Heart left ventricle (tissue), 16 donors: ENCODE data around the gene EFHC1. TPM values are rescaled to one million over a fixed set of nuclear protein-coding genes. Genes with fewer than 3 reads are reported as not detected.
A peak's percentile ranks its signal among the peaks of the same experiment; 100 is the strongest.

Experiments
- ATAC-seq, 4 donors: fragments of 200-7000 bp; cut with Tn5 transposase; one replicate each; pipeline ENCODE4 v1.9.1; 2020 to 2022; ENCODE audit warnings: moderate library complexity in 4 of 4, mild to moderate bottlenecking in 3 of 4, moderate number of reproducible peaks in 1 of 4
- DNase-seq, 5 donors: peaks; one replicate each; pipeline ENCODE4 v3.0.0-alpha.2; 2020
- H3K27ac ChIP-seq, 12 donors: fragments of 200-600 bp; sonication (generic) in 4 of 12; one replicate each; pipeline versions ENCODE4 v1.5.0 to v1.8.0; 2016 to 2022; ENCODE audit warnings: mild to moderate bottlenecking in 2 of 12
- H3K27me3 ChIP-seq, 9 donors: fragments of 200-600 bp; sonication (generic) in 2 of 9; one replicate each; pipeline versions ENCODE4 v1.5.1 to v1.8.0; 2016 to 2022; ENCODE audit warnings: mild to moderate bottlenecking in 3 of 9
- H3K36me3 ChIP-seq, 9 donors: fragments of 200-600 bp; sonication (generic) in 2 of 9; one replicate each; pipeline versions ENCODE4 v1.5.0 to v1.8.0; 2018 to 2022; ENCODE audit warnings: mild to moderate bottlenecking in 2 of 9
- H3K4me1 ChIP-seq, 12 donors: fragments of 200-600 bp; sonication (generic) in 4 of 12; one replicate each; pipeline versions ENCODE4 v1.5.0 to v1.8.0; 2016 to 2022; ENCODE audit warnings: mild to moderate bottlenecking in 3 of 12
- H3K4me3 ChIP-seq, 12 donors: fragments of 200-600 bp; sonication (generic) in 4 of 12; one replicate each; pipeline versions ENCODE4 v1.5.0 to v1.8.0; 2017 to 2022; ENCODE audit warnings: mild to moderate bottlenecking in 9 of 12, moderate library complexity in 4 of 12
- H3K9me3 ChIP-seq, 12 donors: fragments of 200-600 bp; sonication (generic) in 4 of 12; one replicate each; pipeline versions ENCODE4 v1.5.0 to v1.8.0; 2016 to 2022; ENCODE audit warnings: mild to moderate bottlenecking in 1 of 12
- POLR2A ChIP-seq, 2 donors: fragments of 450-650 bp; IDR thresholded peaks; one replicate each; pipeline ENCODE4 v1.6.1; 2017; ENCODE audit warnings: antibody characterized with exemption in 2 of 2, mild to moderate bottlenecking in 2 of 2, moderate library complexity in 2 of 2
- WGBS, 4 donors: extraction: QIAGEN DNeasy Blood & Tissue Kit in 2 of 4; methylation state at CpG; one replicate each; pipeline versions ENCODE4 v1.1.5 to v1.1.7; 2013 to 2018; 5-methylcytosine and 5-hydroxymethylcytosine counted together
- intact Hi-C, 10 donors: fragments of 100-400 bp; cut with DNase I; formaldehyde crosslinking; loops; one replicate each; pipeline versions ENCODE4 v1.11.1 to v1.14.2; 2022
- polyA plus RNA-seq, 2 donors: library from polyadenylated mRNA; stranded (reverse); fragments of 200-250 nt; gene quantifications; one replicate each; pipeline ENCODE4 v1.2.3, GENCODE V29; 2013
- total RNA-seq, 9 donors: library from RNA; depleted of rRNA in 2 of 9; stranded (reverse); fragments of >200 nt in 2 of 9; fragmentation: NEBNext Ultra II Directional in 3 of 9; extraction: Animal tissue kit (Norgen Biotek cat#: 25700) in 3 of 9; gene quantifications; one replicate each; pipeline versions ENCODE4 v1.1.0 to v1.2.4, GENCODE V29; 2016 to 2023
- TF ChIP-seq, protein P1 (sequence below), 12 donors: fragments of 200-600 bp; sonication (generic) in 4 of 12; IDR thresholded peaks; one replicate each; pipeline versions ENCODE4 v1.5.0 to v1.8.0; 2018 to 2022; ENCODE audit warnings: antibody characterized with exemption in 12 of 12, mild to moderate bottlenecking in 5 of 12
- donor health status: ischemic (EF 13 %, LVEDD 7.1; RV severe dilation, severe dysfunction).
- donor health status: healthy with polysubstance abuse.
- donor health status: DM: no; HTN: yes; CAD: no.
- donor health status: DM: no; HTN: no; CAD: no.
- donor health status: ischemic (EF 25% LVEDD 6.9; RV normal size, moderate dysfunction).
- donor health status: ischemic (EF 25% LVEDD 5.7; RV mildly dilated, moderate dysfunction).
- donor health status: healthy.
- donor health status: DM: yes; HTN: yes; CAD: no.
- donor health status: ischemic (EF 35%, LVEDD 5.7; RV mildly dilated, moderate dysfunction).
- donor health status: nonischemic (EF 11% LVEDD 7.7; RV severe dilation, severe dysfunction).
- donor health status: DM: yes; HTN: yes; CAD: no.
- donor health status: PGD.
- donor health status: ischemic (EF 29% LVEDD 5.4; RV normal size, mild dysfunction).
- donor health status: nonischemic (EF 23%, LVEDD 6.1; RV moderate dilation, normal function).

Gene EFHC1
- total and polyA plus RNA-seq, 11 donors = 2.6 to 14.4 (median 4.3) TPM

DNA sequence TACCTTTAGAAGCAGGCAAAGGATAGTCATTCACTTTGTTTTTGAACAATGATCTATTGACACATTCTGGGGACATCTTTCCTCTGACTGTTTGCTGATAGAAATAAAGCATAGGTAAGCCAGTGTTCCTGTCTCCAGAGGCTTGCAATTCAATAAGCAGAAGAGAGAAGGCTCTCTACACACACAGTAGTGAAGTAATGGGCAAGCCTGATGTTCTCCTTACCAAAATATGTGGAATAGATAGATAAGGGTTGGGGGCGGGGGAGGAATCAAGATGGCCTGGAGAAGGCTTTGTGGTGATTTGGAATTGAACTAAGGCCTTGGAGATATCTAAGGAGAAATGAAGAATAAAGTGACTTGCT, 30.9 kb upstream of the EFHC1 start:
- ATAC-seq = peak in 1 of 4 donors; percentile 33
- DNase-seq = no peak
- peak overlapping the region in 2 of 12 donors; percentile 50 to 83 for H3K27ac ChIP-seq
- no peaks in the 10 kb centered on the region for H3K9me3 ChIP-seq
- H3K4me3 ChIP-seq = no peak overlapping the region
- H3K27me3 ChIP-seq = no peaks in the 10 kb centered on the region
- TF ChIP-seq, protein P1, sequence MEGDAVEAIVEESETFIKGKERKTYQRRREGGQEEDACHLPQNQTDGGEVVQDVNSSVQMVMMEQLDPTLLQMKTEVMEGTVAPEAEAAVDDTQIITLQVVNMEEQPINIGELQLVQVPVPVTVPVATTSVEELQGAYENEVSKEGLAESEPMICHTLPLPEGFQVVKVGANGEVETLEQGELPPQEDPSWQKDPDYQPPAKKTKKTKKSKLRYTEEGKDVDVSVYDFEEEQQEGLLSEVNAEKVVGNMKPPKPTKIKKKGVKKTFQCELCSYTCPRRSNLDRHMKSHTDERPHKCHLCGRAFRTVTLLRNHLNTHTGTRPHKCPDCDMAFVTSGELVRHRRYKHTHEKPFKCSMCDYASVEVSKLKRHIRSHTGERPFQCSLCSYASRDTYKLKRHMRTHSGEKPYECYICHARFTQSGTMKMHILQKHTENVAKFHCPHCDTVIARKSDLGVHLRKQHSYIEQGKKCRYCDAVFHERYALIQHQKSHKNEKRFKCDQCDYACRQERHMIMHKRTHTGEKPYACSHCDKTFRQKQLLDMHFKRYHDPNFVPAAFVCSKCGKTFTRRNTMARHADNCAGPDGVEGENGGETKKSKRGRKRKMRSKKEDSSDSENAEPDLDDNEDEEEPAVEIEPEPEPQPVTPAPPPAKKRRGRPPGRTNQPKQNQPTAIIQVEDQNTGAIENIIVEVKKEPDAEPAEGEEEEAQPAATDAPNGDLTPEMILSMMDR (IDR thresholded peaks at IDR 0.05) = peak in 1 of 12 donors; percentile 23
- TF ChIP-seq POLR2A (IDR thresholded peaks at IDR 0.05) = no peak
- intact Hi-C loops = no loop called here
- WGBS, 4 donors = 69 to 91% (median 83%) methylated on average over 1 of the region's 1 CpG
- H3K36me3 ChIP-seq = no peaks in the 10 kb centered on the region
- peaks cover 0 to 28% (median 12%) of the 10 kb centered on the region in 12 donors for H3K4me1 ChIP-seq

DNA sequence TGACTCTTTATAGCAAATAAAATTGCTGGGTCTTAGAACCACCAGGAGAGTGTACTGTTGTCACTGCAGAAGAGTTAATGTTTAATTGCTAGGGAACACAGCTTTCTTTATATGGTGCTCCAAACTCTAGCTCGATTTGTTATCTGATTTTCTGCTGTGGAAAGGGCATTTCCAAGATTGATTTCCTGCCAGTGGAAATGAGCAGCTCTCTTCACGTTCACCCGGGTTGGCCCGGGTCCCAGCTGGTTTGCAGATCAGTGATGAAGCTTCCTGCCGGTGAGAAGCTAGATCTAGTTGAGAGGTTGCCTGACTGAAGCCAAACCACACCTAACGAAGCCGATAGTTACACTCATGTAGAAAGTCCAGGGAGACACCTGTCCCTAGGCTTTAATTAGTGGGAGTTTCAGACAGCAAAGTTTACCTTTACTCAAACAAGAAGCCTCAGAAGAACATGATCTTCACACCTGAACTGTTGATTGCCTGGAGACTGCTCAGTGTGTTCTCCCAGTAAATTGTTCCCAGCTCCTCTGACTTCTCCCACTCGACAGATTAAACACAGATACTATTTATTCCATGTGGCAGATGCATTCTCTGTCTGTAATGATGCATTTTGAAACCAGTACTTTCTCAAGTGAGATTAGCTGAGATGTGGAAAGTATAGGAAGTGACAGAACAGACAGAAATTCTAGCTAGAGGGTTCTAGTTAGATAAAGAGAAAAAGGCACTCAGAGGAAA, 30.3 kb upstream of the EFHC1 start:
- WGBS, 4 donors = 7 to 9% (median 8%) methylated on average over 8 of the region's 8 CpGs
- Histone ChIP-seq H3K27ac (peak overlapping the region in 3 of 12 donors; percentile 2 to 83 (median 50)), H3K4me3 (peak overlapping the region in 1 of 12 donors; percentile 26), H3K27me3 (no peaks in the 10 kb centered on the region), H3K9me3 (no peaks in the 10 kb centered on the region), H3K36me3 (no peaks in the 10 kb centered on the region), H3K4me1 (peaks cover 0 to 28% (median 12%) of the 10 kb centered on the region in 12 donors)
- intact Hi-C loops = no loop called here
- DNase-seq (peak; percentile 32 to 75 (median 36)), ATAC-seq (peak in 3 of 4 donors; percentile 55 to 80 (median 62))
- no peak for TF ChIP-seq POLR2A (IDR thresholded peaks at IDR 0.05)
- TF ChIP-seq, protein P1 (IDR thresholded peaks at IDR 0.05) = peak in 1 of 12 donors; percentile 8

DNA sequence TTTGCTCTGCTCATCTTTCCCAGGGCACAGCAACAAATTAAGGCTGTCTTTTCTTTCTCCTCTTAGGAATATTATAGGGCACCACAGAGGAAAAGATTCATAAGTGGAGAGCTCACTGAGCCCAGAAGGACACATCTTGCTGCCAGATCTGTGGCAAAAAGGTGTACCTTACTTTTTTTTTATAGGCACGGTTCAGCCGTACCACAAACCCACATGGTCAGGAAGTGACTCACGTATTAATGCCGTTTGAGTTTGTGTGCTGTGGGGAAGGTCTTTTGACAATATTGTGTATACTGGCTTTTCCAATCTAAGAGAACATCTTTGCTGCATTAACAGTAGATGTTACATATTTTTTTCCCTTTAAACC, 29.8 kb upstream of the EFHC1 start:
- H3K4me1 ChIP-seq = peaks cover 0 to 28% (median 12%) of the 10 kb centered on the region in 12 donors
- no peaks in the 10 kb centered on the region for H3K36me3 ChIP-seq
- H3K27me3 ChIP-seq = no peaks in the 10 kb centered on the region
- no peak for DNase-seq
- H3K9me3 ChIP-seq = no peaks in the 10 kb centered on the region
- H3K27ac ChIP-seq = peak overlapping the region in 2 of 12 donors; percentile 2 to 83
- intact Hi-C loops = no loop called here
- WGBS, 4 donors = 33 to 48% (median 47%) methylated on average over 4 of the region's 4 CpGs
- ATAC-seq = peak in 3 of 4 donors; percentile 33 to 56 (median 48)
- peak overlapping the region in 1 of 12 donors; percentile 26 for H3K4me3 ChIP-seq
- TF ChIP-seq, protein P1 (IDR thresholded peaks at IDR 0.05) = no peak
- TF ChIP-seq POLR2A (IDR thresholded peaks at IDR 0.05) = no peak

DNA sequence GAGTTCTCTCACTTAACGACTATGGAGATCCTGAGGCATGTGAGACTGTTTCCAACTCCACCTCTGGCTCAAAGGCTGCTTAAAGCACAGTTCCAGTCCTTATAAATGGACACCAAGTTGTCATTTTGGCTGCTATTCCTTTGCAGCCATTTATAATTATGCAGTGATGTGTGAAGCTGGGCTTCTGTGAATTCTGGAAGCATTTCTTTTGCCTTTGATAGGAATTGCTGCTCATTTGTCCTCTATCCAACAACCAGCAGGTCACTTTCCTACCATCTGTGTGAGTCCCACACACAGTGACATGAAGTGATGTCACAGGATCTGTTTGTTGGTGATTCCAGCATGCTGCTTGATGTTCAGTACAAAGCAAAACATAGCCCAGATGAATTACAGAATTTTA, 28.5 kb upstream of the EFHC1 start:
- DNase-seq (no peak), ATAC-seq (no peak)
- H3K9me3 ChIP-seq = no peaks in the 10 kb centered on the region
- no peak overlapping the region for H3K4me3 ChIP-seq
- H3K27ac ChIP-seq = no peak overlapping the region
- H3K4me1 ChIP-seq = peaks cover 0 to 28% (median 12%) of the 10 kb centered on the region in 12 donors
- no peaks in the 10 kb centered on the region for H3K36me3 ChIP-seq
- WGBS, 4 donors = 82 to 94% (median 90%) methylated on average over 1 of the region's 1 CpG
- H3K27me3 ChIP-seq = no peaks in the 10 kb centered on the region
- intact Hi-C loops = no loop called here
- TF ChIP-seq POLR2A (IDR thresholded peaks at IDR 0.05) = no peak
- TF ChIP-seq, protein P1 (IDR thresholded peaks at IDR 0.05) = no peak
